ENCODE data around the gene ATRIP. TPM values are rescaled to one million over a fixed set of nuclear protein-coding genes. Genes with fewer than 3 reads are reported as not detected.

Gene ATRIP
- total and polyA plus RNA-seq, 2 donors: 6.2 to 8.4 TPM

DNA sequence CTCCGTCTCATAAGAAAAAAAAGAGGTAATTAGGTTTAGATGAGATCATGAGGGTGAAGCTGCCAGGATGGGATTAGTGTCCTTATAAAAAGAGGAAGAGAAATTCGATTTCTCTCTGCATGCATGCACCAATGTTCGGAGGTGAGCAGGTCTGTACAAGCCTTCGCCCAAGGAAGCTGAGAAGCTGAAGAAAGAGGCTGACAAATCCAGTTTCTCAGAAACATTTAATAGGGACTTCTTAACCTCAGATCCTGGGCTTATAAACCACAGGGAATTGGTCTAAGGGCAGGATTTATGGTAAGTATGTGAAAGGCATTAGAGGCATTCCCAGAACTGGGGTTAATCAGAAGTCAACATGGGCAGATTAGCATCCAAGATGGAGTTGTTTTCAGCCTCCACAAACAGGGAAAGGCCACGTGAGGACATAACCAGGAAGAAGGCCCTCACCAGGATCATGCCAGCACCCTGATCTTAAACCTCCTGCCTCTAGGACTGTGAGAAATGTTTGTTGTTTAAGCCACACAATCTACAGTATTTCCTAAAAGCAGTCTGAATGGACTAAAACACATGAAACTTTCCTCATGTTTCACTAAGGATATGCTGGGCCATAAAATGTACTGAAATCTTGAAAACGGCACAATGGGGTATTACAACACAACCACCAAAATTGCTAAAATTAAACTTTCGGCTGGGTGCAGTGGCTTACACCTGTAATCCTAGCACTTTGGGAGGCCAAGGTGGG is 46.1 kb downstream of the ATRIP start:
- peaks cover 0 to 2% of the 10 kb centered on the region in 2 donors for H3K9me3 ChIP-seq (ENCODE audit: control insufficient read depth in 2 of 2, insufficient read depth in 1 of 2, low read length in 1 of 2)
- no peak overlapping the region for H3K4me3 ChIP-seq (ENCODE audit: low read length in 2 of 2)
- H3K27me3 ChIP-seq (ENCODE audit: control insufficient read depth in 2 of 2, insufficient read depth in 1 of 2, low read length in 1 of 2): no peaks in the 10 kb centered on the region
- DNase-seq (ENCODE audit: low read depth in 6 of 9, low spot score in 9 of 9): no peak
- no peaks in the 10 kb centered on the region for H3K4me1 ChIP-seq (ENCODE audit: control insufficient read depth in 2 of 2, insufficient read depth in 2 of 2, low read length in 2 of 2)
- no peaks in the 10 kb centered on the region for H3K36me3 ChIP-seq (ENCODE audit: control insufficient read depth in 2 of 2, insufficient read depth in 2 of 2, low read length in 1 of 2)
- peak overlapping the region; percentile 3 to 18 for H3K27ac ChIP-seq (ENCODE audit: low read depth in 1 of 2, low read length in 1 of 2)
- 91% methylated on average over 7 of the region's 7 CpGs for WGBS

DNA sequence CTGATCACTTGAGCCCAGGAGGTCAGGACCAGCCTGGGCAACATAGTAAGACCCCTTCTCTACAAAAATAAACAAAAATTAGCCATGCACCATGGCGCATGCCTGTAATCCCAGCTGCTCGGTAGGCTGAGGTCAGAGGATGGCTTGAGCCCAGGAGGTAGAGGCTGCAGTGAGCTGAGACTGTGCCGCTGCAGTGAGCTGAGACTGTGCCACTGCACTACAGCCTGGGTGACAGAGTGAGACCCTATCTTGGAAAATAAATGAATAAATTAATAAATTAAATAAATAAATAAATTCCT is 46.6 kb downstream of the ATRIP start:
- Histone ChIP-seq H3K27ac (ENCODE audit: low read depth in 1 of 2, low read length in 1 of 2) (peak overlapping the region in 1 of 2 donors; percentile 18), H3K9me3 (ENCODE audit: control insufficient read depth in 2 of 2, insufficient read depth in 1 of 2, low read length in 1 of 2) (peaks cover 0 to 4% of the 10 kb centered on the region in 2 donors), H3K36me3 (ENCODE audit: control insufficient read depth in 2 of 2, insufficient read depth in 2 of 2, low read length in 1 of 2) (no peaks in the 10 kb centered on the region), H3K4me1 (ENCODE audit: control insufficient read depth in 2 of 2, insufficient read depth in 2 of 2, low read length in 2 of 2) (no peaks in the 10 kb centered on the region), H3K4me3 (ENCODE audit: low read length in 2 of 2) (no peak overlapping the region), H3K27me3 (ENCODE audit: control insufficient read depth in 2 of 2, insufficient read depth in 1 of 2, low read length in 1 of 2) (peaks cover 0 to 1% of the 10 kb centered on the region in 2 donors)
- WGBS: 98% methylated on average over 3 of the region's 3 CpGs
- no peak for DNase-seq (ENCODE audit: low read depth in 6 of 9, low spot score in 9 of 9)

DNA sequence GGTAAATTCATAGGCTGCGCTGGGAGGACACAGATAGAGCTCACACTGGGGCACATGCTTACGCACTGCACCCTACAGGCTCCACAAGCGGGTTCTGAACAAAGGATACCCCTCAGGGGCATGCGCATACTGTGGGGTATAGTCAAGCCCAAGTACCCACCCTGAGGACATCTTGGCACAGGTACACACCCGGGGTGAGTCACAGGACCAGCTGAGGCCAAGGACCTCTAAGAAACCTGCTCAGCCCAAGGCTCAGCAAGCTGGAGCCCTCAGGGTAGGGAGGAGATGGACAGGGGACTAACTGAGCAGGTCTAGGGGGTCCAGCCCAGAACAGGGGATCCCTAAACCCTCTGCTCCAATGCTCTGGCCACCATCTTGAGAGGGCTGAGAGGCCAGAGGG is 54.1 kb downstream of the ATRIP start:
- WGBS: 97% methylated on average over 5 of the region's 5 CpGs
- peaks cover 0 to 13% of the 10 kb centered on the region in 2 donors for H3K4me1 ChIP-seq (ENCODE audit: control insufficient read depth in 2 of 2, insufficient read depth in 2 of 2, low read length in 2 of 2)
- H3K27ac ChIP-seq (ENCODE audit: low read depth in 1 of 2, low read length in 1 of 2): no peak overlapping the region
- H3K4me3 ChIP-seq (ENCODE audit: low read length in 2 of 2): no peak overlapping the region
- H3K9me3 ChIP-seq (ENCODE audit: control insufficient read depth in 2 of 2, insufficient read depth in 1 of 2, low read length in 1 of 2): peaks cover 0 to 11% of the 10 kb centered on the region in 2 donors
- peaks cover 28 to 47% of the 10 kb centered on the region in 2 donors for H3K27me3 ChIP-seq (ENCODE audit: control insufficient read depth in 2 of 2, insufficient read depth in 1 of 2, low read length in 1 of 2)
- no peaks in the 10 kb centered on the region for H3K36me3 ChIP-seq (ENCODE audit: control insufficient read depth in 2 of 2, insufficient read depth in 2 of 2, low read length in 1 of 2)
- no peak for DNase-seq (ENCODE audit: low read depth in 6 of 9, low spot score in 9 of 9)

DNA sequence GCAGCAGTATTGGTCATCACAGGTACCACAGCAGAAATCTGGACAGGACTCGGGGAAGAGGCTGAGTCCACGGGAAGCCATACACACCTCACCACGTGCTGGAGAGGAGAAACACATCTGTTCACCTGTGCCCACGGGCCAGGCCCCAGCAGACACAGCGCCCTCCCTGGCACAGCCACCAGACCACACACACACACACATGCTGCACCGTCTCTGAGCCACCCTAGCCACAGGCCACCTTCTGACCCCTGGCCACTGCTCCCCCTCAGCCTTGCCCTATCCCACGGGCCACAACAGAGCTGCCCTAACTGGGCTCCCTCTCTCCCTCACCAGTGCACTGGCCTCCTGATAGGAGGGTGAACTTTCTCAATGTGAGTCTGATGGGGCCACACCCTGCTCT is 54.7 kb downstream of the ATRIP start:
- 92% methylated on average over 7 of the region's 7 CpGs for WGBS
- no peak overlapping the region for H3K27ac ChIP-seq (ENCODE audit: low read depth in 1 of 2, low read length in 1 of 2)
- H3K9me3 ChIP-seq (ENCODE audit: control insufficient read depth in 2 of 2, insufficient read depth in 1 of 2, low read length in 1 of 2): peaks cover 0 to 11% of the 10 kb centered on the region in 2 donors
- no peaks in the 10 kb centered on the region for H3K36me3 ChIP-seq (ENCODE audit: control insufficient read depth in 2 of 2, insufficient read depth in 2 of 2, low read length in 1 of 2)
- DNase-seq (ENCODE audit: low read depth in 6 of 9, low spot score in 9 of 9): no peak
- H3K4me1 ChIP-seq (ENCODE audit: control insufficient read depth in 2 of 2, insufficient read depth in 2 of 2, low read length in 2 of 2): peaks cover 0 to 13% of the 10 kb centered on the region in 2 donors
- no peak overlapping the region for H3K4me3 ChIP-seq (ENCODE audit: low read length in 2 of 2)
- peaks cover 30 to 52% of the 10 kb centered on the region in 2 donors for H3K27me3 ChIP-seq (ENCODE audit: control insufficient read depth in 2 of 2, insufficient read depth in 1 of 2, low read length in 1 of 2)

DNA sequence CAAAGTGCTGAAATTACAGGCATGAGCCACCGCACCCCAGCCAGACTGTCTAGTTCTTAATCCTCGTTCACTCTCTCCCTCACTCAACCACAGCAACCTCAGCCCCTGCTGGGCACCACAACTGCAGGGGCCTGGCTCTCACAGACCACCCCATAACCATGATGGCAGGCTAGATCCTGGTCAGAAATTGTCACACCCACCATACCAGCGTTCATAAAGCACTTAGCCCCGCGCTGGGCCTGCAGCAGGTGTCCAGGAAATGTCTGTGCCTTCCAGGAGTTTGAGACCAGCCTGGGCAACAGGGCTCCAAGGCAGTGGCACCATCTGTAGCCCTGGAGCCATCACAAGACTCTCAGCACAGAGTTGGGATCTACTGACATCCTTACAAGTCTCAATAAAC is 55.6 kb downstream of the ATRIP start:
- Histone ChIP-seq H3K4me1 (ENCODE audit: control insufficient read depth in 2 of 2, insufficient read depth in 2 of 2, low read length in 2 of 2) (peaks cover 0 to 18% of the 10 kb centered on the region in 2 donors), H3K36me3 (ENCODE audit: control insufficient read depth in 2 of 2, insufficient read depth in 2 of 2, low read length in 1 of 2) (no peaks in the 10 kb centered on the region), H3K9me3 (ENCODE audit: control insufficient read depth in 2 of 2, insufficient read depth in 1 of 2, low read length in 1 of 2) (peaks cover 0 to 11% of the 10 kb centered on the region in 2 donors), H3K27ac (ENCODE audit: low read depth in 1 of 2, low read length in 1 of 2) (no peak overlapping the region), H3K4me3 (ENCODE audit: low read length in 2 of 2) (no peak overlapping the region), H3K27me3 (ENCODE audit: control insufficient read depth in 2 of 2, insufficient read depth in 1 of 2, low read length in 1 of 2) (peaks cover 30 to 57% of the 10 kb centered on the region in 2 donors)
- DNase-seq (ENCODE audit: low read depth in 6 of 9, low spot score in 9 of 9): no peak
- WGBS: 88% methylated on average over 5 of the region's 5 CpGs

DNA sequence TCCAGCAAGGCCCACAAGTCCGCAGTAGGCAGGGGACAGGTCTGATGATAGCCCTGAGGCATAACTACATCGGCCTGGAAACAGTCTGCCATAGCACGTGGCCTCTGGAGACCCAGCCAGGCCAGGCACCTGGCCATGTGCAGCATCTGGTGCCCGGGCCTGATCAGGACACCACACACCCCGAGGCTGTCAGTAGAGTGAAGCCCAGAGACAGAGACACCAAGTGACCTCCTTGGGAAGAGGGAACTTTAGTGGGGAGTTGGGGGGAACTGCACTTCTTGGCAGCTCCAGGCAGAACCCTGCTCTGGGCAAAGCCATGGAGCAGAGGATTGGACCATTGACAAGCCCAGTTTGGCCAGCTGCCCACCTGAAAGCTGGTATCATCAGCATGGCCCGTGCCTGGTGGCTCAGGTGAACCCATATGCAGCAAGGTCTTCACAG is 56.2 kb downstream of the ATRIP start:
- Histone ChIP-seq H3K4me3 (ENCODE audit: low read length in 2 of 2) (no peak overlapping the region), H3K27ac (ENCODE audit: low read depth in 1 of 2, low read length in 1 of 2) (no peak overlapping the region), H3K9me3 (ENCODE audit: control insufficient read depth in 2 of 2, insufficient read depth in 1 of 2, low read length in 1 of 2) (peaks cover 0 to 8% of the 10 kb centered on the region in 2 donors), H3K4me1 (ENCODE audit: control insufficient read depth in 2 of 2, insufficient read depth in 2 of 2, low read length in 2 of 2) (peaks cover under 1 to 25% of the 10 kb centered on the region in 2 donors), H3K36me3 (ENCODE audit: control insufficient read depth in 2 of 2, insufficient read depth in 2 of 2, low read length in 1 of 2) (no peaks in the 10 kb centered on the region), H3K27me3 (ENCODE audit: control insufficient read depth in 2 of 2, insufficient read depth in 1 of 2, low read length in 1 of 2) (peaks cover 30 to 57% of the 10 kb centered on the region in 2 donors)
- WGBS: 96% methylated on average over 6 of the region's 6 CpGs
- DNase-seq (ENCODE audit: low read depth in 6 of 9, low spot score in 9 of 9): no peak

DNA sequence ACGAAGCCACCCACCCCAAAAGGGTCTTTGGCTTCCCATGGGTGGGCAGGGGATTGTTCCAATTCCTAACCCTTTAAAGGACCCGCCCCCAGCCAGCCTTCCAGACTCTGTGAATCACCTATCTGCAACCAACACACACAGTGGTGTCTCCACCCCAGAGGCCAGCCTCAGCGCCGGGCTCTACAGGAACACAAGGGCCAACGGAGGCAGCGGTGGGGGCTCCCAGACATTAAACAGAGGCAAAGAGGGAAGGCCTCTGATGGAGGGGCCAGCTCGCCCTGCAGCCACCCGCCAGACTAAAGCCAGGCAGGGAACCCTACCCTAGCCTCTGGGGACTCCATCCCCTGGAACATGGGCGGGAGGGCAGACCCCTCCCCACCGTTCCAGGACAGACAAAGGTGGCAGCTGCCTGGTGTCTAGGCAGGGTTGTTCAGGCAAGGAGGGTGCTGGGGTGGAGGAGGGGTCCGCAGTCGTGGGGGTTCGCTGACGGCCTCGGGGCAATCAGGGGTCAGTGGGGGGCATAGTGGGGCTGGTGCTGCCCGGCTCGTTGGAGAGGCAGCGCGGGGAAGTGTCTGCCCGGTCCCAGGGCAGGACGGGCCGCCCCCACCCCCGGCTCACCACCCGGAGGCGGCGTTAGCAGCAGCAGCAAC is 57.0 kb downstream of the ATRIP start:
- no peaks in the 10 kb centered on the region for H3K36me3 ChIP-seq (ENCODE audit: control insufficient read depth in 2 of 2, insufficient read depth in 2 of 2, low read length in 1 of 2)
- no peak for DNase-seq (ENCODE audit: low read depth in 6 of 9, low spot score in 9 of 9)
- H3K9me3 ChIP-seq (ENCODE audit: control insufficient read depth in 2 of 2, insufficient read depth in 1 of 2, low read length in 1 of 2): peaks cover 0 to 4% of the 10 kb centered on the region in 2 donors
- H3K4me1 ChIP-seq (ENCODE audit: control insufficient read depth in 2 of 2, insufficient read depth in 2 of 2, low read length in 2 of 2): peaks cover 4 to 32% of the 10 kb centered on the region in 2 donors
- H3K27ac ChIP-seq (ENCODE audit: low read depth in 1 of 2, low read length in 1 of 2): peak overlapping the region; percentile 53 to 80
- peak overlapping the region; percentile 33 to 52 for H3K4me3 ChIP-seq (ENCODE audit: low read length in 2 of 2)
- WGBS: 16% methylated on average over 26 of the region's 26 CpGs
- peaks cover 30 to 55% of the 10 kb centered on the region in 2 donors for H3K27me3 ChIP-seq (ENCODE audit: control insufficient read depth in 2 of 2, insufficient read depth in 1 of 2, low read length in 1 of 2)

DNA sequence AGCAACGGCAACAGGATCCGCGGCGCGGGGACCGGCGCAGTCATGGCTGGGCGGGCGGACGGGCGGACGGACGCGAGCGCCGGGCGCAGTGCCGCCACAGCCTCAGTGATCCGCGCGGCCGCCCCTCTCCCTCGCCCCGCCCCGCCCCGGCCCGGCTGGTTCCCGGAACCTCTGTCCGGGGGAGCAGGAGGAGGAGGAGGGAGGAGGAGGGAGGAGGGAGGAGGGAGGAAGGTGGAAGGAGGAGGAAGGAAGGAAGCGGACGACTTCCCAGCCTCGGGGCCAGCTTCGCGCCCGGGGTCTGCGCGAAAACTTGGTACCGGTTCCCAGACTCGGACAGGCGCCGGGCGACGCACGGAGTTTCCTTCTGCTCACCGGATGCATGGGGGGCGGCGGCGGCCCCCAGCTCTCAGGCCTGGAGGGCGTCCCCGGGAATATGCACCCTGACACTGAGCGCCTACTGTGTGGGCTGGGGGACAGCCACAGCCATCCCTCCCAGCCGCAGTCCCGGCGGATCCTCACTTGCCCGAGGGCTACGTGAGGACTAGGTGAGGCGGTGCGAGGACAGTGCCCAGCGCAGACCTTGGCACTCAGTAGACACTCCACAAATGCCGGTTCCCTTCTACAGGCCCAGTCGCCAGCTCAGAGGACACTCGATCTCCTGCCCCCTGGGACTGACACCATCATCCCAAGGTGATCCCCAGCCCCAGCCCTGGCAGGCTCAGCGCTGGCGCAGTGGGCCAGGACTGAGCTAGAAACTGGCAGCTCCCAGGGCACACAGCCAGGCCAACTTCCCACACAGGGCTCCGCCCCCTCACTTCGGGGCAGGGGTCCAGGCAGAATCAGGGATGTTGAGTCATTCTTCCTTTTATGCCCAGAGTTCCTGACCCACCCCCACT is 57.8 kb downstream of the ATRIP start, which contains the start of gene SHISA5:
Gene SHISA5 (minus strand): TSS at position 124 of the 896 bp plus-strand sequence. CDS start 80 bp downstream, at position 44.
- Histone ChIP-seq H3K36me3 (ENCODE audit: control insufficient read depth in 2 of 2, insufficient read depth in 2 of 2, low read length in 1 of 2) (no peaks in the 10 kb centered on the region), H3K4me1 (ENCODE audit: control insufficient read depth in 2 of 2, insufficient read depth in 2 of 2, low read length in 2 of 2) (peaks cover 4 to 32% of the 10 kb centered on the region in 2 donors), H3K9me3 (ENCODE audit: control insufficient read depth in 2 of 2, insufficient read depth in 1 of 2, low read length in 1 of 2) (peaks cover 0 to 3% of the 10 kb centered on the region in 2 donors), H3K27ac (ENCODE audit: low read depth in 1 of 2, low read length in 1 of 2) (peak within 1 kb of the TSS; percentile 53 to 80), H3K4me3 (ENCODE audit: low read length in 2 of 2) (peak within 1 kb of the TSS; percentile 37 to 52), H3K27me3 (ENCODE audit: control insufficient read depth in 2 of 2, insufficient read depth in 1 of 2, low read length in 1 of 2) (peaks cover 30 to 55% of the 10 kb centered on the region in 2 donors)
- WGBS: 7% methylated on average over 63 of the region's 66 CpGs
- peak in 1 of 9 donors; percentile 19 for DNase-seq (ENCODE audit: low read depth in 6 of 9, low spot score in 9 of 9)
